ENCODE measurements around the gene PLEKHD1.
"Not testable (repeated sequence)": the region's sequence is repeated elsewhere in the genome, so short reads cannot be mapped to it uniquely, and the experiment has no call there.

PLEKHD1 gene

GRCh38 chr14:69471436-69471835, 13.1 kb upstream of the PLEKHD1 start:
- H3K27ac Mint-ChIP-seq (ENCODE audit: low read depth), result no peak overlapping the region
- no peaks in the 10 kb centered on the region for H3K4me1 Mint-ChIP-seq
- no peaks in the 10 kb centered on the region for H3K9me3 Mint-ChIP-seq
- DNase-seq (ENCODE audit: low spot score in 2 of 2) (no peak), ATAC-seq (replicated peaks; ENCODE audit: extremely low read depth, poor library complexity, severe bottlenecking) (no peak)
- no peaks in the 10 kb centered on the region for H3K27me3 Mint-ChIP-seq
- H3K36me3 Mint-ChIP-seq (ENCODE audit: insufficient read depth), result no peaks in the 10 kb centered on the region
- no peak overlapping the region for H3K4me3 Mint-ChIP-seq

GRCh38 chr14:69471916-69472315, 12.6 kb upstream of the PLEKHD1 start:
- Mint-ChIP-seq H3K4me1 (no peaks in the 10 kb centered on the region), H3K27ac (ENCODE audit: low read depth) (no peak overlapping the region), H3K36me3 (ENCODE audit: insufficient read depth) (no peaks in the 10 kb centered on the region), H3K27me3 (no peaks in the 10 kb centered on the region), H3K4me3 (no peak overlapping the region), H3K9me3 (no peaks in the 10 kb centered on the region)
- ATAC-seq (replicated peaks; ENCODE audit: extremely low read depth, poor library complexity, severe bottlenecking) (no peak), DNase-seq (ENCODE audit: low spot score in 2 of 2) (no peak)

- ATAC-seq (replicated peaks; ENCODE audit: extremely low read depth, poor library complexity, severe bottlenecking) (no peak), DNase-seq (ENCODE audit: low spot score in 2 of 2) (no peak)
- Mint-ChIP-seq H3K4me3 (no peak overlapping the region), H3K27ac (ENCODE audit: low read depth) (no peak overlapping the region), H3K27me3 (no peaks in the 10 kb centered on the region), H3K36me3 (ENCODE audit: insufficient read depth) (no peaks in the 10 kb centered on the region), H3K4me1 (no peaks in the 10 kb centered on the region), H3K9me3 (no peaks in the 10 kb centered on the region)
Observed at GRCh38 chr14:69473260-69473659, 11.3 kb upstream of the PLEKHD1 start.

GRCh38 chr14:69473946-69474345, 10.6 kb upstream of the PLEKHD1 start:
- DNase-seq (ENCODE audit: low spot score in 2 of 2), result no peak
- no peak for ATAC-seq (replicated peaks; ENCODE audit: extremely low read depth, poor library complexity, severe bottlenecking)

GRCh38 chr14:69475194-69475818, 9.2 kb upstream of the PLEKHD1 start:
- Mint-ChIP-seq H3K36me3 (ENCODE audit: insufficient read depth) (no peaks in the 10 kb centered on the region), H3K4me1 (no peaks in the 10 kb centered on the region), H3K27ac (ENCODE audit: low read depth) (no peak overlapping the region), H3K9me3 (no peaks in the 10 kb centered on the region), H3K4me3 (no peak overlapping the region), H3K27me3 (no peaks in the 10 kb centered on the region)
- ATAC-seq (replicated peaks; ENCODE audit: extremely low read depth, poor library complexity, severe bottlenecking) (no peak), DNase-seq (ENCODE audit: low spot score in 2 of 2) (no peak)

More at GRCh38 chr14:69473946-69474345, 10.6 kb upstream of the PLEKHD1 start:
- Mint-ChIP-seq H3K4me3 (no peak overlapping the region), H3K27me3 (no peaks in the 10 kb centered on the region), H3K36me3 (ENCODE audit: insufficient read depth) (no peaks in the 10 kb centered on the region), H3K27ac (ENCODE audit: low read depth) (no peak overlapping the region), H3K4me1 (no peaks in the 10 kb centered on the region), H3K9me3 (no peaks in the 10 kb centered on the region)

- H3K4me3 Mint-ChIP-seq; ATAC-seq (replicated peaks; ENCODE audit: extremely low read depth, poor library complexity, severe bottlenecking); H3K27ac Mint-ChIP-seq (ENCODE audit: low read depth); H3K27me3 Mint-ChIP-seq; H3K4me1 Mint-ChIP-seq; H3K9me3 Mint-ChIP-seq; H3K36me3 Mint-ChIP-seq (ENCODE audit: insufficient read depth); DNase-seq (ENCODE audit: low spot score in 2 of 2): not testable (repeated sequence)
Observed at GRCh38 chr14:69476824-69477450, 7.6 kb upstream of the PLEKHD1 start.

GRCh38 chr14:69478055-69478454, 6.5 kb upstream of the PLEKHD1 start:
- H3K27ac Mint-ChIP-seq (ENCODE audit: low read depth); H3K4me1 Mint-ChIP-seq; DNase-seq (ENCODE audit: low spot score in 2 of 2); ATAC-seq (replicated peaks; ENCODE audit: extremely low read depth, poor library complexity, severe bottlenecking); H3K36me3 Mint-ChIP-seq (ENCODE audit: insufficient read depth); H3K4me3 Mint-ChIP-seq; H3K9me3 Mint-ChIP-seq: not testable (repeated sequence)
- H3K27me3 Mint-ChIP-seq, result peaks cover 11% of the 10 kb centered on the region

- Mint-ChIP-seq H3K4me1 (no peaks in the 10 kb centered on the region), H3K9me3 (no peaks in the 10 kb centered on the region), H3K36me3 (ENCODE audit: insufficient read depth) (no peaks in the 10 kb centered on the region), H3K4me3 (no peak overlapping the region), H3K27me3 (peaks cover 19% of the 10 kb centered on the region), H3K27ac (ENCODE audit: low read depth) (no peak overlapping the region)
- no peak for ATAC-seq (replicated peaks; ENCODE audit: extremely low read depth, poor library complexity, severe bottlenecking)
- no peak for DNase-seq (ENCODE audit: low spot score in 2 of 2)
Observed at GRCh38 chr14:69479696-69480095, 4.8 kb upstream of the PLEKHD1 start.

GRCh38 chr14:69480136-69480535, 4.4 kb upstream of the PLEKHD1 start:
- no peaks in the 10 kb centered on the region for H3K36me3 Mint-ChIP-seq (ENCODE audit: insufficient read depth)
- DNase-seq (ENCODE audit: low spot score in 2 of 2) (no peak), ATAC-seq (replicated peaks; ENCODE audit: extremely low read depth, poor library complexity, severe bottlenecking) (no peak)
- H3K27me3 Mint-ChIP-seq, result peaks cover 20% of the 10 kb centered on the region
- no peak overlapping the region for H3K4me3 Mint-ChIP-seq
- H3K27ac Mint-ChIP-seq (ENCODE audit: low read depth), result no peak overlapping the region
- H3K9me3 Mint-ChIP-seq, result no peaks in the 10 kb centered on the region
- H3K4me1 Mint-ChIP-seq, result no peaks in the 10 kb centered on the region

- no peaks in the 10 kb centered on the region for H3K9me3 Mint-ChIP-seq
- H3K27me3 Mint-ChIP-seq, result peaks cover 38% of the 10 kb centered on the region
- H3K4me1 Mint-ChIP-seq, result no peaks in the 10 kb centered on the region
- no peak overlapping the region for H3K27ac Mint-ChIP-seq (ENCODE audit: low read depth)
- ATAC-seq (replicated peaks; ENCODE audit: extremely low read depth, poor library complexity, severe bottlenecking), result no peak
- no peak for DNase-seq (ENCODE audit: low spot score in 2 of 2)
- no peaks in the 10 kb centered on the region for H3K36me3 Mint-ChIP-seq (ENCODE audit: insufficient read depth)
- H3K4me3 Mint-ChIP-seq, result no peak overlapping the region
Observed at GRCh38 chr14:69481815-69482568, 2.5 kb upstream of the PLEKHD1 start.

- ATAC-seq (replicated peaks; ENCODE audit: extremely low read depth, poor library complexity, severe bottlenecking), result no peak
- Mint-ChIP-seq H3K27me3 (peaks cover 54% of the 10 kb centered on the region), H3K27ac (ENCODE audit: low read depth) (no peak overlapping the region), H3K4me3 (no peak overlapping the region), H3K9me3 (no peaks in the 10 kb centered on the region), H3K36me3 (ENCODE audit: insufficient read depth) (no peaks in the 10 kb centered on the region), H3K4me1 (no peaks in the 10 kb centered on the region)
- DNase-seq (ENCODE audit: low spot score in 2 of 2), result no peak
Observed at GRCh38 chr14:69483765-69484443, 624 bp upstream of the PLEKHD1 start.

GRCh38 chr14:69485315-69485660, 760 bp downstream of the PLEKHD1 start:
- ATAC-seq (replicated peaks; ENCODE audit: extremely low read depth, poor library complexity, severe bottlenecking) (no peak), DNase-seq (ENCODE audit: low spot score in 2 of 2) (no peak)
- Mint-ChIP-seq H3K9me3 (no peaks in the 10 kb centered on the region), H3K27me3 (peaks cover 54% of the 10 kb centered on the region), H3K36me3 (ENCODE audit: insufficient read depth) (no peaks in the 10 kb centered on the region), H3K27ac (ENCODE audit: low read depth) (no peak overlapping the region), H3K4me1 (no peaks in the 10 kb centered on the region), H3K4me3 (no peak overlapping the region)
